GM13976 (cell line): ENCODE measurements around the gene FOXA1.

Experiments
- DNase-seq: peaks from one replicate; pipeline ENCODE4 v3.0.0; 2012; ENCODE audit warnings: low spot score
- in situ Hi-C: fragments of 300-500 bp; cut with MboI; formaldehyde crosslinking; loops from one replicate; pipeline ENCODE4 v1.12.0; 2022; ENCODE audit warnings: low sequenced_read_pairs, mixed read lengths, inconsistent platforms; ENCODE audit not compliant: unreplicated experiment
- TF ChIP-seq, protein P1 (sequence below): IDR thresholded peaks from 2 replicates; pipeline ENCODE4 v1.5.1; 2012; ENCODE audit warnings: borderline replicate concordance, mild to moderate bottlenecking; ENCODE audit not compliant: insufficient read depth; ENCODE audit errors: extremely low read depth, missing control alignments, control extremely low read depth

FOXA1 gene

DNA sequence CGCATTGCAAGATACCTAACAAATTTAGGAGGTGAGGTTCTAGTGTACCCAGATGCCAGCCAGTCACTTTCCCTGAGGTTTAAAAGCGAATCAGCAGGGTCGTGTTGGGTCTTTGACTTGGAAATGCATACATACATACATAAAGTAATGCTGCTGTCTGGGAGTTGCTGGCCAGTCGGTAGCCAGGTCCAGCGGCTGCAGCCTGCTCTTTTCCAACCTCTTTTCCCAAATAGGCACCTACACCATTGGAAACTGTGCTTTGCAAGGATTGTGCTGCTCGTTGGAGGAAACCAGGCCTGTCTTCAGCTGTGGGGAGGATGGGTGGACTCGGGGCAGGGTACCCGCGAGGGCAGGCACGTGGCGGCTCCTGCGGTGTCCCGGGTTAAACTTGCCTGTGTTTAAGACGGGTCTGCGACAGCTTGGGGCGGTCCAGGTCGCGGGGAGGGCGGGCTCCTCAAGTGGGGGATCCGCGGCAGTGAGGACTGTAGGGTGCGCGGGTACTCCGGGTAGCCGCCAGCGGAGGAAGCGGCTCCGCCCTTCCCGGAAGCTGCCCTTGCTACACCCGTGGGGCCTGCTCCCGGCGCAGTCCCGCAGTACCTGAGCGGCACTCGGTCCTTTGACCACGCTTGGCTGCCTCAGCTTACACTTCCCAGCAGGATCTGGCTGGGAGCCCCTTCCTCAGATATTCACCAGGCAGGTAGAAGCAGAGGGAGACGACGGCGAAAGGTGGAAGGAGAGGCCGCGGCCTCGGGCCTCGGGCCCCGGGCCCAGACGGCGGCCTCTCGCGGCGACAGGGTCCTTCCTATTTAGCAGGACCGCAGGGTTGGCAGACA lies 3.1 kb upstream of the FOXA1 start:
- TF ChIP-seq, protein P1, sequence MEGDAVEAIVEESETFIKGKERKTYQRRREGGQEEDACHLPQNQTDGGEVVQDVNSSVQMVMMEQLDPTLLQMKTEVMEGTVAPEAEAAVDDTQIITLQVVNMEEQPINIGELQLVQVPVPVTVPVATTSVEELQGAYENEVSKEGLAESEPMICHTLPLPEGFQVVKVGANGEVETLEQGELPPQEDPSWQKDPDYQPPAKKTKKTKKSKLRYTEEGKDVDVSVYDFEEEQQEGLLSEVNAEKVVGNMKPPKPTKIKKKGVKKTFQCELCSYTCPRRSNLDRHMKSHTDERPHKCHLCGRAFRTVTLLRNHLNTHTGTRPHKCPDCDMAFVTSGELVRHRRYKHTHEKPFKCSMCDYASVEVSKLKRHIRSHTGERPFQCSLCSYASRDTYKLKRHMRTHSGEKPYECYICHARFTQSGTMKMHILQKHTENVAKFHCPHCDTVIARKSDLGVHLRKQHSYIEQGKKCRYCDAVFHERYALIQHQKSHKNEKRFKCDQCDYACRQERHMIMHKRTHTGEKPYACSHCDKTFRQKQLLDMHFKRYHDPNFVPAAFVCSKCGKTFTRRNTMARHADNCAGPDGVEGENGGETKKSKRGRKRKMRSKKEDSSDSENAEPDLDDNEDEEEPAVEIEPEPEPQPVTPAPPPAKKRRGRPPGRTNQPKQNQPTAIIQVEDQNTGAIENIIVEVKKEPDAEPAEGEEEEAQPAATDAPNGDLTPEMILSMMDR: no peak
- in situ Hi-C loops: no loop called here
- DNase-seq: no peak

GRCh38 chr14:37597538-37597913 lies 2.5 kb upstream of the FOXA1 start:
- in situ Hi-C loops: no loop called here
- no peak for DNase-seq
- TF ChIP-seq, protein P1: no peak

DNA sequence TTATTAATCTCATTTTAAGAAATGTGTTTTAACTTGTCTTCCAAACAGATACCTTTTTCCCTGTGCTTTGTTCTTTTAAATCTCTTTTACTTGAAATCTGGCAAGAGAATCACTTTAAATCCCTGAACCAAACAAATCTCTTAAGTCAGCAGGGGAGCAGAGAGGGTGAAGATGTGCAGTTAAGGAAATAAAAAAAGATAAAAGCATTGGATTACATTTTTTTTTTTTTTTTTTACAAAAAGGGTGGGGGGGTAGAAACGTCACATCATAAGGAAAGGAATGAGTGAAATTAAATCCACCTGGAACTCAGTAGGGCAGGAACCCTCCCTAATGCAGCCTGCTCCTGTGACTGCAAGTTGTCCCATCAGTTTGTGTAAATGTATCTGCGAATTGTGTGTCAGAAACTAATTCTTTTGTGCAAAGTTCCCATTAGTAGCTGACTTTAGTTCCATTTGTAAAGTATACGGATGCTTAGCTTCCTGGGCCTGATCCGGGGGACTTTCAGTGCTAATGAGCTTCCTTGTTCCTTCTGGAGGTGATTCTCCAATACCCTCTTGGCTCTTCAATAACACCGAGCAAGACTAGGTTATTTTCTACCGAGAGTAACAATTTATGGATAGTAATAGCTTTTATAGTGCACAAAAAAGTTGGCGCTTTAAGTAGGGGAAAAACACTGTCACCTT lies 1.9 kb upstream of the FOXA1 start:
- in situ Hi-C loops: no loop called here
- DNase-seq: no peak
- TF ChIP-seq, protein P1: no peak

- TF ChIP-seq, protein P1: no peak
- DNase-seq: no peak
- in situ Hi-C loops: no loop called here
Measured at GRCh38 chr14:37595809-37596621, 966 bp upstream of the FOXA1 start.

DNA sequence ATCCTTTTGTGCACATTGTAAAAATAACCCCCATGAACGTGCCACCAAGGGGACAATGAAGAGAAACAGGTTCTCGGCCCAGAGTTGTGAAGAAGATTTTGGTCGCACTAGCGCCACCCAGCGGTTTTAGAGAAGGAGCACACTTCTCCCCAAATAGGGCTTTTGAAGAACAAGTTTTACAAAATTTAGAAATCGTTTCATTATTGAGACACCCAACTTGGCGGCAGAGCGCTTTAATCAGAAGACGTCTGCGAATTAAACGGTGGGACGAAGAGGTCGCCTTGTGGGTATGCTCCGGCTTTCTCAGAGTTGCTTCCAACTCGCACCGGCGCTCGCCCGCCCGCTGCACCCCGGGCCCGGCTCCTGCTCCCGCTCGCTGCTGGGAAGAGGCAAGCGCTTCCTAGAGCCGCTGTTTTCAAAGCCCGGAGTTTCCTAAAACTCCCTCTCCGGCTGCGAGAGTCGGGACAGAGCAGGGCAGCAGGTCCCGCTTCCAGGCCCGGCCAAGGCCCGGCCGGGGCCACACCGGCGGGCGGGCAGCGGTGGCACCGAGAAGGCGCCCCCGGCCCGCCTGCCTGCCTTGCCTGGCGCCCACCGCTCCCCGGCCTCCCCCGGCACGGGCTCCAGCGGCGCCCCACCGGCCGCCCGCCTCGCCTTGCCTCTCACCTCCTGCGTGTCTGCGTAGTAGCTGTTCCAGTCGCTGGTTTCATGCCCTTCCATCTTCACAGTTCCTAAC lies 645 bp downstream of the FOXA1 start:
- in situ Hi-C loops: no loop called here
- TF ChIP-seq, protein P1: peak; percentile 35
- DNase-seq: no peak
